ENCODE data around the gene PSMD6.

PSMD6 gene

DNA sequence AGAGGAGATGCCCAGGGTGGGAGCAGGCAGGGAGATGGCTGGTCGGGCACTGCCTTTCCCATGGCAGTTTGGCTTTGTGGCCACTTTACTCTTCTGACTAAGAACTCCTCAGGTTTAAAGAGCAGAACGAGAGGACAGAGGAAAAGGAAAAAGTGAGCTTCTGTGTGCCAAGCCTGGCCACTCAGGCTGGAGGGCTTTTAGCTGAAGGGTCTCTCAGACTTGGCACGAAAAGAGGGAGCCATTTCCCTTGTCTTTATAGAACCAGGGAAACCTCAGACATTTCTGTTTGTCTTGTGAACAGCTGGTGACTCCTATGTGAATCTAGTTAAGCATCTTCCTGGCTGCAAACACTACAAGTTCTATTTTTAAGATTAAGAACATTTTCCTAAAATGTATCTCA, 23.3 kb upstream of the PSMD6 start:
- DNase-seq (ENCODE audit: low spot score): no peak

DNA sequence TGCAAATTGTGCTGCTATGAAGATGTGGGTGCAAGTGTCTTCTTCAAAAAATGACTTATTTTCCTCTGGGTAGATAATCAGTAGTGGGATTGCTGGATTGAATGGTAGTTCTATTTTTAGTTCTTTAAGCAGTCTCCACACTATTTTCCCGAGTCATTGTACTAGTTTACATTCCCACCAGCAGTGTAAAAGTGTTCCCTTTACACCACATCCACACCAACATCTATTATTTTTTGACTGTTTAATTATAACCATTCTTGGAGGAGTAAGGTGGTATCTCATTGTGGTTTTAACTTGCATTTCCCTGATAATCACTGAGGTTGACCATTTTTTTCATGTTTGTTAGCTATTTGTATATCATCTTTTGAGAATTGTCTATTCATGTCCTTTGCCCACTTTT, 19.7 kb upstream of the PSMD6 start:
- no peak for DNase-seq (ENCODE audit: low spot score)

DNA sequence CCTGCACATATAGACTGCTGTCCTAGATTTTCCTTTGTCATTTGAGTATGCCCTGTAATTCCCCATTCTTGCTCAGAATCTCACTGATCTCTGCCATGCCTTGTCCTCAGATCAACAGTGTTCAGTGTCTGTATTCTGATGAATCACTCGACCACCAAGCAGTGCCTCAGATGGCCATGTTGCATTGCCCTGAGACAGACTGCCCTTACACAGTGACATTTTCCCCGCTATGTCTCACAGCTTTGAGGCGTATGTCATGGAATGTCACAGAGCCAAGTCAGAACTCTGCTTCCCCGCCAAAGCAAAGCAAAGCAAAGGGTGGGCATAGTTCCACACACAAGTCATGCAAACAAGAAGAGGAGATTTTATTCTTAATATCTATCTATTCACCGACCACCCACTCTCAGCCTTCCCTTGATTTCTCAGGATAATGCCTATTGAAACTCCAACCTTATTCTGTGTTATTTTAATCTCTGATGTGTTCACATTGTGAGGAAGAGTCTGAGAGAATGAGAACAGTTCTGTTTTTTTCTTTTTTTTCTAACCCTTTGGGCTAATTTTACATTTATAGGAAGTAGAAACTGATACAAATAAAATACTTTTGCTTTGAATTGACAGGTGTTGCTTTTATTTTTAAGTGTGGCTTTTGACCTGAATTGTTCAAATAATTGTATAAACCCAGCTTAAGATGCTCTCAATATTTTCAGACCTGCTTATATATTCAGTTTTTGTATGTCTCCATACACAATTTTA, 16.9 kb upstream of the PSMD6 start:
- DNase-seq (ENCODE audit: low spot score): no peak

DNA sequence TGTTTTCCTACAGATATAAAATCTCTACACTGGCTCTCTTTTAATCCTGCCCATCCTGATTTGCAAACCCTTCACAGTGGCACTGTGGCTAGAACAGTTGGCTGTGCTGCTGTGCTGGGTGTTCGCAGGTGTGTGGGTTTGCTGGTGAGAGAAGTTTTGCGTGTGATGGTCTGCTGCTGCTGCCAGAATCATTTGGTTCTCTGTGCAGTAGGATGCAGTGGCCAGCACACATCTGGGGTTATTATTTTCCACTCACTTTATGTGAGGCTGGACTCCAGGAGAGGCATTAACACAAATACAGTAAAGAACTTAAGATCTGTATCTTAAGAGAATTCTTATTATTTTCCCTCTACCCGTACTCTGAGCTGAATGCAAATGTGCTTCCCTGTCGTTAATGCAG, 16.0 kb upstream of the PSMD6 start:
- no peak for DNase-seq (ENCODE audit: low spot score)

DNA sequence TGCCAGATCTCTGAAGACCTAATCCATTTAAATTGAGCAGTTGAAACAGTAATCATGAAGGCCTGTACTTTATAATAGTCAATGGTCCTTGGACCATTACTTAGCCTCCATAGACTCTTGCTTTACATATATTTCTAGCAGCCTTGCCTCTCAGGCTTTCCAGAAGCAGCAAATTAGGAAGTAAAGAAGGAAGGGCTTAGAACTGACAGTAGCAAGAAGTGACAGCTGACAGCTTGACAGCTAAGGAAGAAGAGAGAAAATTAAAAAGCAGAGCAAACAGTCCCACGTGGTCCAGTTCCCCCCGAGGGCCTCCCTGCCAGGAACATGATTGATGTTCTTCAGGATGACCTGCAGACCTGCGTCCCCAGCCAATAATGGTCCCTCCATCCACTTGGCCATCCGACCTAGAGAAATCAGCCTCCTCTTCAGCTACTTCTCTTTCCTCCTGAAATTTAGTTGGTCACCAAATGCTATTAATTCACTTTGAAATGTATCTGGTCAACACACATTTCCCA, 15.0 kb upstream of the PSMD6 start:
- no peak for DNase-seq (ENCODE audit: low spot score)

DNA sequence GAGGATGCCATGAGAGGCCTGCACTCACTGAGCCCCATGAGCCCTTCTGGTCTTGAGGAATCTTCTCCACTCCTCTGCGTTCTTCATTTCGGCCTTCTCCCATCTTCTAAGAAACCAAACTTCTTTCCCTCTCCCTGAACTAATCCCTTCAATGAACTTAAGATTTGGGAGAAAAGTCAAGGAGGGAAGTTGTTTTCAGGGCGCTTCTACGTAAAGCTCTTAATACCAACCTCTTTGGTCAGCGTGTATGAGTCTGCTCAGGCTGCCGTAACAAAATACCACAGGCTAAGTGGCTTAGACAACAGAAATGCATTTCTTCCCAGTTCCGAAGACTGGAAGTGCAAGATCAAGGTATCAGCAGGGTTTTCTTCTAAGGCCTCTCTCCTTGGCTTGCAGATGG, 13.8 kb upstream of the PSMD6 start:
- no peak for DNase-seq (ENCODE audit: low spot score)

DNA sequence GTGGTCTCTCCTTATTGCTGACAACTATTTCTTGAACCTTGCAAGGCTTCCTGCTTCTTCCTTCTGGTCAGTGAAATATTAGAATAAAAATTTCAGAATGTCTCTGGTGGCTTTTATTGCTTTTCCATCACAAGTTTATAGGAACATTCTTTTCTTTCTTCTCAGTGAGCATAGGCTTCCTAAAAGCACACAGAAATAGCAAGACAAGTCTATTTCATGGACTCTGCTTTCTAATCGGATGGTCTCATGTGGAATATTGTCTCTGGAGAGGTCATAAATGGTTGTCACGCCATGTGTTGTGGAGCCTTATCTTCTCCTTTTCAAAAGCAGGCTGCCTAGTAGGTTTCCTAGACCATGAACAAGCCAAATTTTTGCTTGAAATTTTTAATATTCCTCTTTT, 9.8 kb upstream of the PSMD6 start:
- no peak for DNase-seq (ENCODE audit: low spot score)

DNA sequence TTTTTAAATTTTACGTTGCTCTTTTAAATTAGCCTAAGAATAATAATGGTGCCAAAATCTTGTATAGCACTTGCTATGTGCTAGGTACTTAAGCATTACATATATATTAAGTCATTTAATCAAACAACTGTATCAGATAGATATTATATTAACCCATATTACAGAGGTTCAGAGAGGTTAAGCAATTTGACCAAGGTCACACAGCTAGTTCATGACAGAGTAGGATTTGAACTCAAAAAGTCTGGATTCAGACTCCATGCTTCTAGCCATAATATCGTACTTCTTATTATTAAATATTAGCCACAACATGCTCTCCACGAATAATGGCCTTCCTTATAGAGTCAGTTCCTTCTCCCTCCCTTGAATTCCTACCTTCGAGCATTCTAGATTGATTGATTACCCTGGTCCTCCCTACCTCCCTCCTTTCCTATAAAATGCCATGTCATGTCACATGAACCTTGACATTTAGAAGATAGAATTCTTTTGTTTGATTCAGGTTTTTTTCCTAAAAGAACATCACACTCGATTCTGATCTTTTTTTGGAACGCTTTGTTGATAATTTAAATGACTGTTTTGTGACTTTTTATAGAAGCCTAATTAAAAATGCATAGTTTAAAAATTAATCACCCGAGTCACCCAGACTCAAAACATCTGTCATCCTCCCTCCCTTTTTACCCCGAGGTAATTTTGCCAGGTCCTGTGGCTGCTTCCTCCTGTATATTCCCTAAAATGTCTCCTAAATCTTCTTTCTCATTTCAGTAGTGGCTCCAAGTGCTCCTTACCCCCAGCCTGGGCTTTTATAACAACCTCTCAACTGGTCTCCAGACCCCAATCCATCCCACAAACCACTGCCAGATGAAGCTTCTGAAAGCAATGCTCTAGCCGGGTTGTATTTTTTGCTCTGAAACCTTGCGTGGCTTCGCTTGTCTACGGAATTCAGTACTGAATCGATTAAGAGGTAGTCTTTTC, 8.5 kb upstream of the PSMD6 start:
- DNase-seq (ENCODE audit: low spot score): no peak

DNA sequence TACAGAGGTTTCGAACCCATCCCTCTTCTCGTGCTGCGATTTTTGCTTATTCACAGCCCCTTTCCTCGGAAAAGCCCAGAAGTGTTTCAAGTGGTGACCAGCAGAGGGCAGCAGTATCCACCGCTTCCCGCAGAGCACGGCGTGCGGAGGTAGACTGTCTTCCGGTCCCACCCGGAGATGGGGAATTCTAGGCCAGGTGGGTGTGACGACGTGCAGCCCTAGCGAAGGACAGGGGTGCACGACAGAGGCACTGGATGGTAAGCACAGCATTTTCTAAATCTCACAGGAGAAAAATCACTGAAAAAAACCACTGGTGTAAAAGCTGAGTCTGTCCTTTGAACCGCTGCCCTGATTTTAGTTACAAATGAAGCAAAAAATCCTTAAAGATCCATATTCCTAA, 7.4 kb upstream of the PSMD6 start:
- DNase-seq (ENCODE audit: low spot score): peak; percentile 72

DNA sequence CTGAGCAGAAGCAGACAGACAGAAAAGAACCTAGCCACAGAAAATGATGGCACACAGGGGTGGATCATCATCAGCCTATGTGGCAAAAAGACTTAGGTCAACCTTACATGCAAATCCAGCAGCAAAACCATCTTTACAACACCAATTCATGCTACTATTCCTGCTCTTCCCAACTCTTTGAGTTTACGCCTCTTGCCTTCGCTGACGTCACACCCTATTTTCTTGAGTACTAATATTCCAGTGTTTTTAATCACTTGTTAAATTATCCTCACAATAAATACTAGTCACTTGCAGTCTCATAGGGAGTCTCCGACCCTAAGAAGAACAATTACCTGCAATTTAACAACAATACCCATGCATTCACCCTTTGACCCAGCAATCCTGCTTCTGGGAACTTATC, 6.0 kb upstream of the PSMD6 start:
- no peak for DNase-seq (ENCODE audit: low spot score)

DNA sequence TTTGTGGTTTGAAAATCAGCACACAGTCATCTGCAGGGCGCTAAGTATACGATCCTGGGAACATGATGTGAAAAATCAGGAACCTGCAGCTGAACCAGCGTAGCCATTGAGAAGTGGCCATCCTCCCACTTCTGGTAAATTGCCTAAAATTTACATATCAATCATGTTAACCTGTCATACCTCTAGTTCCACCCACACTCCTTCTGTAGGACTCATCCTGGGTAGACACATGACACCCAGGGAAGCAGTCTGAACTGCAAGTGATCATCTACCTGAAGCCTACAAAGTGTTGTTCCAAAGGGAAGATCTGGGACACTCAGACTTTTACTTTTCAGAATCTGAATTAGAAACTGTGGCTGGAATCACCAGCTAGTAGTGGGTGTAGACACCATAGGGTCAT, 5.5 kb upstream of the PSMD6 start:
- no peak for DNase-seq (ENCODE audit: low spot score)

DNA sequence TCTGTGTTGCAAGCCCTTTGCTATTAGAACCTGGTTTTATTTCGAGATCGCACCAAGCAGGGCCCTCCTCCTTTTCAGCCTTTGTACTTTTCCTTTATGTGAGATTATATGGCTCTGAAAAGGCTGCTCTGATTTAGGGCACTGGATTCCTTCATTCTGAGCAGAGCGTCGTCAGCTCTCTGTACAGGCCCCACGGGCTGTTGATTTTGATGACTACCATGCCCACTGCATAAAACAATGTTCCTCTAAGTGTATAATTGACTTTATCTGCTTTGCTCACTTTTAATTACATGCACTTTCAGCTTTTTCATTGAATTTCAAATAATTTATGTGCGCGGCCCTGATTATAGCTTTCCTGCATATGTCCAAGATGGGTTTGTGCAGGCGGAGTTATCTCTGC, 4.4 kb upstream of the PSMD6 start:
- no peak for DNase-seq (ENCODE audit: low spot score)

DNA sequence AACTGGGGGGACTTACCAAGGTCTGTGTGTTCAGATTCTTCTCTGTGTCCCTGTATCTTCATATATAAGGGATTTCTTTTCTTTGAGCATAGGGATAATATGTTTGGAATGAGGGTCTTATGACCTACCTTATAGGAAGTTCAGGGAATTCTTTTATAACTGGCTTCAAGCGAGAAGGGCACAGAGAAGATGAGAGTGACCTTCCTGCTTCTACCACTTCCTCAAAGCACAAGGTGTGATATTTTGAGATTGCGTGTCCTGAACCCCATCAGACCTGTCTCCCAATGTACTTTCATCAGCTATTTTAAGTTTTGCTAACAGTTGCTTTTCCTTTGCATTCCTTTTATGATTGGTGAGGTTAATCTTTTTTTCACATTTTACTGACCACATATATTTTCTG, 3.1 kb upstream of the PSMD6 start:
- DNase-seq (ENCODE audit: low spot score): no peak

DNA sequence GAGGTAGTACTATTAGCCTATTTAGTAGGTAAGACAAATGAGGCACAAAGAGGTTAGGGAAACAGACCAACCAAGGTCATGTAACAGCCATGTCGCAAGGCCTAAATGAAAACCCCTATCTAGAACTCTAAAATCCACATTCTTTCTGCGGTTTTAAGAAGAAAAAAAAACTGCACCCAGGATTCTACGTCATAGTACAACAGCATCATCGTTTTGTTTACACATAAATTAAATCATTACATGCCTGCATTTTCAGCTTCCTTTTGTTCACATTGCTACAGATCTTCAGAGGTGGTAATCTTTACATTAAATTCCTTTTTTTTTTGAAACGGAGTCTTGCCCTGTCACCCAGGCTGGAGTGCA, 548 bp upstream of the PSMD6 start:
- DNase-seq (ENCODE audit: low spot score): no peak

DNA sequence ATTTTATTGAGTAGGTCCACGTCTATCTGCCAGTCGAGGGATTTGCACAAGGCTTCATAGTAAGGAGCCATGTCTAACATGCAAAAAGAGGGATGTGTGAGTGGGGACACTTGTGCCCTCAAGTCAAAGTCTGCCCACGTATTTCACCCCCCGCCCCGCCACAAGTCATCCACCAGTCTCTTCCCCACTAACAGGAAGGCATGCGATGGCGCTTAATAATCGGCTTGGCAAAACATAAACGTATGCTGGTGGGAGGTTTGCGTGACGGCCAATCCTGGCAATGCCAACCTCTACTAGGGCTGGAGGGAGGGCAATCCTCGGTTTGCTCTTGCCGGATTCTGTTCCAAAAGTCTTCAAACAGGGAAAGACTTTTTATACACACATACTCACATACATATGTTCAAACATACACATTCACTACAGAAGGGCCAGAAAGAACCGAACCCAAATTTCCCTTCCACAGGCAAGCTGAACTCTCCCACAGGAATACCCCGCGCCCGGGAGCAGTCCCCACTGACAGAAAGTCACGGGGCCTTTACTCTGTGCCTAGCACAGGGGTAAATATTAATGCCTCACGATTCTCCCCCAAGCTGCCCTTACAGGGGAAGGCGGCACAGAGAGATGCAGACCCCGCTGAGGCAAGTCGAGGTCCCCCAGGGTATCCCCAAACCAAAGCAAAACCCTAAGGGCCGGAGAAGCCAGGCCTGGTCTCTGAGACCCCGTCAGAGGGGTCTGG, 675 bp downstream of the PSMD6 start:
- peak; percentile 57 for DNase-seq (ENCODE audit: low spot score)

DNA sequence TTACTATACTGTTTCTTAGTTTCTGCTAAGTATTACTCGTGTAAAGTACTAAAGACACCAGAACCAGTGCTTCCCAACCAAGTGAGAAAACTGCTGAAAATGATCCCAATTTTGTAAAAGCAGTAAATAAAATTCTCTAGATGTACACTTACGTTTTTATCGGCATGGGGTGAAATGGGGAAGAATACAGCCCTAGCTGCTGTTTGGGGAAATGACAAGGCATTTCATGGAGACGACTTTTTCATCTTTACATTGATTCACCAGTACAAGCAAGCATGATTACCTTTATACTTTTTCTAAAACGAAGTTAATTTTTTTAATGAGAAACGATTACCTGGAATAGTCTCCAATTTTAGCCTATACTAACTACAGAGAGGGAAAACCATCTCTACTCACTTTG, 1.4 kb downstream of the PSMD6 start:
- no peak for DNase-seq (ENCODE audit: low spot score)

DNA sequence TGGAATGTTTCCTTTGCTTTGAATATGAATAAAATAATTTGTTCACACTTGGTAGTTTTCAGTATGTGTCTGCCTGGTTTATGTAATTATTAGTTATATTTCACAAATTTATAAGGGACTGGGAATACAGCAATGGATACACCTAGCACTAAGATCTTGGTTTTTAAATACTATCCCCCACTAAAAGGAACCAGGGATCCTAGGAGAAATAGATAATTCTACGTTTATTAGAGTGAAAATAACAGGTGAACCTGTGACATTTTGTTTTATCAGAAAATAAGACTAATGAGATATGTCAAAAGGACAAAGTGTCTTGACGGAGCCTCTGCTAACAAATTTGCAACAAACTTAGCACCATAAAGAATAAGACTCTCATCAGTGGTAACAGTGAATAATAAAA, 3.4 kb downstream of the PSMD6 start:
- no peak for DNase-seq (ENCODE audit: low spot score)

DNA sequence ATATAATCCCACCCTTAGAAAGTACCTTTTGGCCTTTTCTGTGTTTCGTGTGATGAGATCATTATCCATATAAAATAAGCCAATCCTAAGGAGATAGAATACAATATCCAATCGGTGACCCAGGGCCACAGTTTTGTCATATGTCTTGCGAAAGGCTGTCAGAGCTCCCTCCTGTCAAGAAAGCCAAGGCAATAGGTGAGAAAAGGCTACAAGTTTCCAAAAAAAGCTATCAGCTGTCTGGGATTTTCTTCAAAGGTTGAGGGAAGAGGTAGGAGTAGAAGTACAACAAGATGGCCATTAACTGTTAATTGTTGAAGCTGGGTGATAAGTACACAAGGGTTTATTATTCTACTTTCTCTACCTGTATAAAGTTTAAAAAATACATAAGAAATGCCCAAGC, 4.0 kb downstream of the PSMD6 start:
- no peak for DNase-seq (ENCODE audit: low spot score)

DNA sequence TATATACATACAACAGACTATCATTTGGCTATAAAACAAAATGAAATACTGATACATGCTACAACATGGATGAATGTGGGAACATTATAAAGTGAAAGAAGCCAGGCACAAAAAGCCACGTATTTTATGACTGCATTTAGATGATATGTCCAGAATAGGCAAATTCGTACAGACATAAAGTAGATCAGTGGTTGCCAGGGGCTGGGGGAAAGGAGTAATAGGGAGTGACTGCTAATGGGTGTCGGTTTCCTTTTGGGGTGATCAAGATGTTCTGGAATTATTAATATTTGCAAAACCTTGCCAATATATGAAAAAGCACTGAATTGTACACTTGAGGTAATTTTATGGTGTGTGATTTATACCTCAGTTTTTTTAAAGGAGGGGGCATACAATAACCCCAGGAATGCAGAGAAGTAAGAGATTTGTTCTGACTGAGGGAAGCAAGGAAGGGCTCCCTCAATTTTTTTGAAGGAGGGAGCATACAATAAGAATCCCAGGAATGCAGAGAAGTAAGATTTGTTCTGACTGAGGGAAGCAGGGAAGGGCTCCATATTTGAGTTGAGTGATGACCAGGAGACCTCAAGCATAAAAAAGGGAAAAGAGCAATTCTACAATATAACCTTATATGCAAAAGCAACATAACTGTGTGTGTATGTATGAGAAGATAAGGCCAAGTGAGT, 6.2 kb downstream of the PSMD6 start:
- no peak for DNase-seq (ENCODE audit: low spot score)

DNA sequence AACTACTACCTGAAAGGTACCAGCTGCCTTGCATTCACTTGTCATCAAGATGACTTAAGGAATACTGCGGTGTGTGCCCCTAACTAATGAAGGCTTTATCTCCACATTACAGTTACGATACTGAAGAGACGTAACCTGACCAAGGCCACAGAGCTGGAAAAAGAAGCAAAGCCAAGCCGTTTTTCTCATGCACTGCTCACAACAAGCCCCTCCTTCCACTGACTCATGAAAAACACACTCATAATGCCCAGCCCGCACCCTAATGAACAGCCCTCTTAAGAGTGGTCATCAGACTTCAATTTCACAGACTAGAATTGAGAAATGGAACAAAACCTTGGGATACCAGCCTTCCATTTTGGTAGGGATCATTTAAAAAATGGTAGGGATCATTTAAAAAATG, 11.6 kb downstream of the PSMD6 start:
- DNase-seq (ENCODE audit: low spot score): peak; percentile 72

DNA sequence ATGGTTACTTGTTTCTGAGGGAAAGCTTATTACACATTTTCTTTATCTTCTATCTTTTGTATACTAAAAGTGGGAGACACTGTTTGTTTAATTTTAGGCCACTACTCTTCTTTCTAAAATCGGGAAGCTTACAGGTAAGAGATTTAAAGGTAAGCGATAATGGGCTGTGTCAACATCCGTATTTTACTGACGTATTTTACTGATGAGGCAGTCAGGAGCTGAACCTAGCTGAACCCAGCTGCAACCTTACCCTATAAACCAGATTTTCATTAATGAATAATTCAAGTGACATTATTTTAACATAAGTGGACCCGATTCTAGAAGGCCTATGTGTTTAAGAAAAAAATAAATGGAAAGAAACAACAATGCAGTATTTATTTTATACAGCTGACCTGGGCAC, 13.1 kb downstream of the PSMD6 start:
- DNase-seq (ENCODE audit: low spot score): no peak

DNA sequence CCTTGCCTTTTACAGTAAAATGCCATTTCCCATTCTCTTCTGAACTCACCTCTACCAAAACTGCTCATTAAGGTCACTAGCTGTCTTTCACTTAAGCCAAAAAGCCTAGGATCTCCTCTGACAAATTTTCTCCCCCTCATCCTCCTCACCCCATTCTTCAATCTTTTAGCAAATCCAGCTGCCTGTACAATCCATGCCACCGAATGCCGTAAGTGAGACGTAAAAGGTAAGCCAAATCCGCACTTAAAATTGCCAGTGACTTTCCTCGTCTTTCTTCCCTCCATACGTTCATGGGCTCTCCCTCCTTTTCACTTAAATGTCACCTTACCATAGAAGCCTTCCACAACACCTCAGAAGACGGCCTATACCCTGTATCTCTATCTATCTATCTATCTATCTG, 13.8 kb downstream of the PSMD6 start:
- no peak for DNase-seq (ENCODE audit: low spot score)

Measured in RKO (cell line).